ENCODE measurements around the gene MTUS2.

DNA sequence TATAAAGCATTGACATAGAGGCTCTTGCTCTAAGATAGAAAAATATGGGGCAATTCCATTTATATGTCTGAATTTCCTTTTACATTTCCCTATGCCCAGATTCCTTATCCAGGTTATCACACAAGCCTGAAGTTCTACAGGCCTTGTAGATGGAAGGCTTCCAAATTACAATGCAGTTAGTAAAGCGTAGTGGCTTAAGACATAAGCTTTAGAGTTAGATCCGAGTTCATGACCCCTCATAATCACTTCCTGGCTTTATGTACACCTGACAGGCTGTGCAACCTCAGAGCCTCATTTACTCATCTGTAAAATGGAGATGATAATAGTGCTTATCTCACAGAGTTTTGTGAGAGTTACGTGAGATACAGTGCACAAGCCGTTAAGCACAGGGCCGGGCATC, 601.9 kb downstream of the MTUS2 start:
- TF ChIP-seq, protein P1, sequence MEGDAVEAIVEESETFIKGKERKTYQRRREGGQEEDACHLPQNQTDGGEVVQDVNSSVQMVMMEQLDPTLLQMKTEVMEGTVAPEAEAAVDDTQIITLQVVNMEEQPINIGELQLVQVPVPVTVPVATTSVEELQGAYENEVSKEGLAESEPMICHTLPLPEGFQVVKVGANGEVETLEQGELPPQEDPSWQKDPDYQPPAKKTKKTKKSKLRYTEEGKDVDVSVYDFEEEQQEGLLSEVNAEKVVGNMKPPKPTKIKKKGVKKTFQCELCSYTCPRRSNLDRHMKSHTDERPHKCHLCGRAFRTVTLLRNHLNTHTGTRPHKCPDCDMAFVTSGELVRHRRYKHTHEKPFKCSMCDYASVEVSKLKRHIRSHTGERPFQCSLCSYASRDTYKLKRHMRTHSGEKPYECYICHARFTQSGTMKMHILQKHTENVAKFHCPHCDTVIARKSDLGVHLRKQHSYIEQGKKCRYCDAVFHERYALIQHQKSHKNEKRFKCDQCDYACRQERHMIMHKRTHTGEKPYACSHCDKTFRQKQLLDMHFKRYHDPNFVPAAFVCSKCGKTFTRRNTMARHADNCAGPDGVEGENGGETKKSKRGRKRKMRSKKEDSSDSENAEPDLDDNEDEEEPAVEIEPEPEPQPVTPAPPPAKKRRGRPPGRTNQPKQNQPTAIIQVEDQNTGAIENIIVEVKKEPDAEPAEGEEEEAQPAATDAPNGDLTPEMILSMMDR (IDR thresholded peaks at IDR 0.05) = no peak
- TF ChIP-seq POLR2A (IDR thresholded peaks at IDR 0.05) = no peak
